Gastrocnemius medialis (tissue), 4 donors: ENCODE measurements around the gene AMDHD1. TPM values are rescaled to one million over a fixed set of nuclear protein-coding genes. Genes with fewer than 3 reads are reported as not detected.
A peak's percentile ranks its signal among the peaks of the same experiment; 100 is the strongest.

Source experiments
- ATAC-seq, 2 donors: fragments of 150-250 bp; one replicate each; pipeline ENCODE4 v1.9.1; 2016
- DNase-seq, 2 donors: peaks; one replicate each; pipeline ENCODE4 v3.0.0-alpha.2; 2019
- H3K27ac ChIP-seq, 4 donors: fragments of 200-600 bp; sonication (generic); 1 replicate in 1 of 4; 2 replicates in 3 of 4; pipeline ENCODE4 v1.5.1; 2016 to 2018; ENCODE audit warnings: mild to moderate bottlenecking in 2 of 4, moderate library complexity in 1 of 4
- H3K27me3 ChIP-seq, 3 donors: fragments of 200-600 bp; sonication (generic) in 2 of 3; 1 replicate in 1 of 3; 2 replicates in 2 of 3; pipeline versions ENCODE4 v1.5.1 to v1.6.0; 2016 to 2019; ENCODE audit warnings: mild to moderate bottlenecking in 1 of 3, moderate library complexity in 1 of 3
- H3K36me3 ChIP-seq, 2 donors: fragments of 200-600 bp; sonication (generic) in 1 of 2; one replicate each; pipeline ENCODE4 v1.5.1; 2017 to 2018
- H3K4me1 ChIP-seq, 2 donors: fragments of 200-600 bp; sonication (generic) in 1 of 2; one replicate each; pipeline ENCODE4 v1.5.1; 2016 to 2017; ENCODE audit warnings: mild to moderate bottlenecking in 2 of 2
- H3K4me3 ChIP-seq, 4 donors: fragments of 200-600 bp; sonication (generic) in 3 of 4; 1 replicate in 1 of 4; 2 replicates in 3 of 4; pipeline ENCODE4 v1.5.1; 2016 to 2019; ENCODE audit warnings: mild to moderate bottlenecking in 2 of 4
- H3K9me3 ChIP-seq, 3 donors: fragments of 200-600 bp; sonication (generic) in 2 of 3; 1 replicate in 1 of 3; 2 replicates in 2 of 3; pipeline ENCODE4 v1.5.1; 2016 to 2019
- POLR2A ChIP-seq, 2 donors: fragments of 450-650 bp; IDR thresholded peaks; one replicate each; pipeline ENCODE4 v1.6.1; 2017; ENCODE audit warnings: antibody characterized with exemption in 2 of 2, mild to moderate bottlenecking in 2 of 2, moderate library complexity in 2 of 2
- in situ Hi-C, 4 donors: fragments of 200-750 bp; cut with MboI; loops; one replicate each; pipeline versions ENCODE4 v1.15.0 to v1.8.0; 2017; ENCODE audit warnings: low sequenced_read_pairs in 4 of 4
- intact Hi-C: fragments of 100-400 bp; cut with DNase I; formaldehyde crosslinking; loops from one replicate; pipeline ENCODE4 v1.15.1; 2023; ENCODE audit warnings: low total_unique reads
- total RNA-seq, 4 donors: library from RNA; depleted of rRNA; stranded (reverse); fragments of >200 nt; gene quantifications; one replicate each; pipeline versions ENCODE4 v1.1.0 to v1.2.3, GENCODE V29; 2016
- TF ChIP-seq, protein P1 (sequence below), 5 experiments: fragments of 450-650 bp in 3 of 5; fragments of 200-600 bp in 2 of 5; sonication (generic) in 2 of 5; IDR thresholded peaks in 4 of 5; conservative IDR thresholded peaks in 1 of 5; 1 replicate in 4 of 5; 2 replicates in 1 of 5; pipeline ENCODE4 v1.5.1; 2016 to 2019; ENCODE audit warnings: antibody characterized with exemption in 5 of 5, mild to moderate bottlenecking in 3 of 5, moderate library complexity in 3 of 5

The AMDHD1 gene
- total RNA-seq, 4 donors from 2014 or later: 1.1 to 3.5 TPM; not detected in 2

DNA sequence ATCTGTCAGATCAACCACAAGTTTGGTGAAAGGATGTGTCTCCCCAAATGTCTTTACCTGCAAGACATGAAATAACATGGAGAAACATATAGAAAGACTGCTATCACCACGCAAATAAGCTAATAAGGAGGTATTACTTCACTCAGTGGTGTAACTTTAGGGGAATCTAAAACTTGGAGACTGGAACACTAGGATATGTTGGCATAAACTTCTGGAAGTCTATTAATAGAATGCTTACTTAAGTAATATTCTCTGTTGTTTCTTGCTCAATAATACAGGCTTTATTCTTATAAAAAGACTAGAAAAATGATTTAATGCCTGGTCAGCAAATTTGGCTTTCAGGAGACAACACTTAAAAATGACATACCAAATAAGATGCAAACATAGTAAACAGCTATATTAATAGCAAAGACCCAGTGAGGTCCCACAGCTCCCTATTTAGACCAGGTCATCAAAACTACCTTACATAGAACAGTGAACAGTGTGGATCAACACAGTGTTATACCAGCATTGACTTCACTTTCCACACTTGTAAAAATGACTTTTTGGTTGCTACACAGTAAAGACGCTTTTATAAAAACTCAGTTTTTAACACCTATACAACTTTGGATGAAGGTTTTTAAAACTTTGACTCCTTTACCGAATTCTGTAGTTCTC lies 71.9 kb downstream of the AMDHD1 start:
- Histone ChIP-seq H3K4me3 (no peak overlapping the region), H3K9me3 (no peaks in the 10 kb centered on the region), H3K4me1 (peaks cover 13 to 18% of the 10 kb centered on the region in 2 donors), H3K36me3 (peaks cover 2 to 49% of the 10 kb centered on the region in 2 donors), H3K27ac (peak overlapping the region; percentile 42 to 70 (median 63)), H3K27me3 (no peaks in the 10 kb centered on the region)
- intact Hi-C loops: loop anchor here (1.0 to 2.0 kb wide), 2 partner anchors 20 to 200 kb away; partner anchors contain the start of gene LTA4H
- no peak for DNase-seq
- in situ Hi-C loops: no loop called here
- peak; percentile 94 to 97 for ATAC-seq
- no peak for TF ChIP-seq POLR2A (IDR thresholded peaks at IDR 0.05)
- TF ChIP-seq, protein P1, sequence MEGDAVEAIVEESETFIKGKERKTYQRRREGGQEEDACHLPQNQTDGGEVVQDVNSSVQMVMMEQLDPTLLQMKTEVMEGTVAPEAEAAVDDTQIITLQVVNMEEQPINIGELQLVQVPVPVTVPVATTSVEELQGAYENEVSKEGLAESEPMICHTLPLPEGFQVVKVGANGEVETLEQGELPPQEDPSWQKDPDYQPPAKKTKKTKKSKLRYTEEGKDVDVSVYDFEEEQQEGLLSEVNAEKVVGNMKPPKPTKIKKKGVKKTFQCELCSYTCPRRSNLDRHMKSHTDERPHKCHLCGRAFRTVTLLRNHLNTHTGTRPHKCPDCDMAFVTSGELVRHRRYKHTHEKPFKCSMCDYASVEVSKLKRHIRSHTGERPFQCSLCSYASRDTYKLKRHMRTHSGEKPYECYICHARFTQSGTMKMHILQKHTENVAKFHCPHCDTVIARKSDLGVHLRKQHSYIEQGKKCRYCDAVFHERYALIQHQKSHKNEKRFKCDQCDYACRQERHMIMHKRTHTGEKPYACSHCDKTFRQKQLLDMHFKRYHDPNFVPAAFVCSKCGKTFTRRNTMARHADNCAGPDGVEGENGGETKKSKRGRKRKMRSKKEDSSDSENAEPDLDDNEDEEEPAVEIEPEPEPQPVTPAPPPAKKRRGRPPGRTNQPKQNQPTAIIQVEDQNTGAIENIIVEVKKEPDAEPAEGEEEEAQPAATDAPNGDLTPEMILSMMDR (IDR thresholded peaks at IDR 0.05 in 4 of 5, conservative IDR thresholded peaks at IDR 0.05 in 1 of 5): no peak

DNA sequence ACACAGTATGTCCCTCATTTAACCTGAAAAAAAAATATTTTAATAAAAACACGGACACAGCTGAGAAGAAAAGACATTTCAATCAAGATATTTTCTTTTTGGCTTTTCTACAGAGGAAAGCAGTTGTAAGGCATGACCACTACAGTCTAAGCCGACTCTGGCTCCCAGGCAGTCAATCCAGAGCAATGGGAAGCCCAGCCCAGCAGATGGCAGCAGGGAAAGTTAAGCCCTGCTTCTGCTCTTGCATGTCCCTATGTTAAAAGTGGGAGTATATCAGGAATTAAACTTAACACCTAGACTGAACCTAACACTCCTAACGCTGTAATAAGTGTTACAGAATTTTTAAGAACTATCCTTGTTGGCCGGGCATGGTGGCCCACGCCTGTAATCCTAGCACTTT lies 72.5 kb downstream of the AMDHD1 start:
- in situ Hi-C loops: no loop called here
- peak overlapping the region; percentile 42 to 70 (median 63) for H3K27ac ChIP-seq
- H3K4me3 ChIP-seq: no peak overlapping the region
- peak in 1 of 2 donors; percentile 30 for DNase-seq
- H3K36me3 ChIP-seq: peaks cover 2 to 43% of the 10 kb centered on the region in 2 donors
- TF ChIP-seq, protein P1 (IDR thresholded peaks at IDR 0.05 in 4 of 5, conservative IDR thresholded peaks at IDR 0.05 in 1 of 5): peak in 2 of 5 experiments; percentile 29 to 30
- TF ChIP-seq POLR2A (IDR thresholded peaks at IDR 0.05): no peak
- H3K4me1 ChIP-seq: peaks cover 13 to 18% of the 10 kb centered on the region in 2 donors
- intact Hi-C loops: loop anchor here (1.0 to 2.0 kb wide), 2 partner anchors 20 to 199 kb away; partner anchors contain the start of gene LTA4H
- H3K27me3 ChIP-seq: no peaks in the 10 kb centered on the region
- H3K9me3 ChIP-seq: no peaks in the 10 kb centered on the region
- ATAC-seq: peak in 1 of 2 donors; percentile 68

Other genes starting within 250 kb of the AMDHD1 start
- gene NTN4, start 152.6 kb upstream of the AMDHD1 start, total RNA-seq: 1 to 10 TPM; 4.0 to 10.0 (median 5.7) TPM
- 1 to 10 TPM; 2.3 to 4.6 (median 3.4) TPM for gene SNRPF, start 84.4 kb upstream of the AMDHD1 start, total RNA-seq
- not detected for gene CCDC38, start 717 bp upstream of the AMDHD1 start, total RNA-seq
- gene HAL, start 53.0 kb downstream of the AMDHD1 start, total RNA-seq: 1 to 10 TPM in 2 of 4 donors, under 1 TPM in 1, not detected in 1; 0.59 to 1.3 (median 1.3) TPM
- gene LTA4H, start 92.3 kb downstream of the AMDHD1 start, total RNA-seq: 10 to 100 TPM; 36.7 to 46.9 (median 40.6) TPM